ENCODE data around the gene ZNF117. TPM values are rescaled to one million over a fixed set of nuclear protein-coding genes. Genes with fewer than 3 reads are reported as not detected.

ZNF117 gene
- total and polyA plus RNA-seq, 2 of the 8 experiments (the other 6 are each of a cell fraction or from before 2014, with no cell fraction given) = 2.9 to 13.0 TPM

- TF ChIP-seq, protein P1, sequence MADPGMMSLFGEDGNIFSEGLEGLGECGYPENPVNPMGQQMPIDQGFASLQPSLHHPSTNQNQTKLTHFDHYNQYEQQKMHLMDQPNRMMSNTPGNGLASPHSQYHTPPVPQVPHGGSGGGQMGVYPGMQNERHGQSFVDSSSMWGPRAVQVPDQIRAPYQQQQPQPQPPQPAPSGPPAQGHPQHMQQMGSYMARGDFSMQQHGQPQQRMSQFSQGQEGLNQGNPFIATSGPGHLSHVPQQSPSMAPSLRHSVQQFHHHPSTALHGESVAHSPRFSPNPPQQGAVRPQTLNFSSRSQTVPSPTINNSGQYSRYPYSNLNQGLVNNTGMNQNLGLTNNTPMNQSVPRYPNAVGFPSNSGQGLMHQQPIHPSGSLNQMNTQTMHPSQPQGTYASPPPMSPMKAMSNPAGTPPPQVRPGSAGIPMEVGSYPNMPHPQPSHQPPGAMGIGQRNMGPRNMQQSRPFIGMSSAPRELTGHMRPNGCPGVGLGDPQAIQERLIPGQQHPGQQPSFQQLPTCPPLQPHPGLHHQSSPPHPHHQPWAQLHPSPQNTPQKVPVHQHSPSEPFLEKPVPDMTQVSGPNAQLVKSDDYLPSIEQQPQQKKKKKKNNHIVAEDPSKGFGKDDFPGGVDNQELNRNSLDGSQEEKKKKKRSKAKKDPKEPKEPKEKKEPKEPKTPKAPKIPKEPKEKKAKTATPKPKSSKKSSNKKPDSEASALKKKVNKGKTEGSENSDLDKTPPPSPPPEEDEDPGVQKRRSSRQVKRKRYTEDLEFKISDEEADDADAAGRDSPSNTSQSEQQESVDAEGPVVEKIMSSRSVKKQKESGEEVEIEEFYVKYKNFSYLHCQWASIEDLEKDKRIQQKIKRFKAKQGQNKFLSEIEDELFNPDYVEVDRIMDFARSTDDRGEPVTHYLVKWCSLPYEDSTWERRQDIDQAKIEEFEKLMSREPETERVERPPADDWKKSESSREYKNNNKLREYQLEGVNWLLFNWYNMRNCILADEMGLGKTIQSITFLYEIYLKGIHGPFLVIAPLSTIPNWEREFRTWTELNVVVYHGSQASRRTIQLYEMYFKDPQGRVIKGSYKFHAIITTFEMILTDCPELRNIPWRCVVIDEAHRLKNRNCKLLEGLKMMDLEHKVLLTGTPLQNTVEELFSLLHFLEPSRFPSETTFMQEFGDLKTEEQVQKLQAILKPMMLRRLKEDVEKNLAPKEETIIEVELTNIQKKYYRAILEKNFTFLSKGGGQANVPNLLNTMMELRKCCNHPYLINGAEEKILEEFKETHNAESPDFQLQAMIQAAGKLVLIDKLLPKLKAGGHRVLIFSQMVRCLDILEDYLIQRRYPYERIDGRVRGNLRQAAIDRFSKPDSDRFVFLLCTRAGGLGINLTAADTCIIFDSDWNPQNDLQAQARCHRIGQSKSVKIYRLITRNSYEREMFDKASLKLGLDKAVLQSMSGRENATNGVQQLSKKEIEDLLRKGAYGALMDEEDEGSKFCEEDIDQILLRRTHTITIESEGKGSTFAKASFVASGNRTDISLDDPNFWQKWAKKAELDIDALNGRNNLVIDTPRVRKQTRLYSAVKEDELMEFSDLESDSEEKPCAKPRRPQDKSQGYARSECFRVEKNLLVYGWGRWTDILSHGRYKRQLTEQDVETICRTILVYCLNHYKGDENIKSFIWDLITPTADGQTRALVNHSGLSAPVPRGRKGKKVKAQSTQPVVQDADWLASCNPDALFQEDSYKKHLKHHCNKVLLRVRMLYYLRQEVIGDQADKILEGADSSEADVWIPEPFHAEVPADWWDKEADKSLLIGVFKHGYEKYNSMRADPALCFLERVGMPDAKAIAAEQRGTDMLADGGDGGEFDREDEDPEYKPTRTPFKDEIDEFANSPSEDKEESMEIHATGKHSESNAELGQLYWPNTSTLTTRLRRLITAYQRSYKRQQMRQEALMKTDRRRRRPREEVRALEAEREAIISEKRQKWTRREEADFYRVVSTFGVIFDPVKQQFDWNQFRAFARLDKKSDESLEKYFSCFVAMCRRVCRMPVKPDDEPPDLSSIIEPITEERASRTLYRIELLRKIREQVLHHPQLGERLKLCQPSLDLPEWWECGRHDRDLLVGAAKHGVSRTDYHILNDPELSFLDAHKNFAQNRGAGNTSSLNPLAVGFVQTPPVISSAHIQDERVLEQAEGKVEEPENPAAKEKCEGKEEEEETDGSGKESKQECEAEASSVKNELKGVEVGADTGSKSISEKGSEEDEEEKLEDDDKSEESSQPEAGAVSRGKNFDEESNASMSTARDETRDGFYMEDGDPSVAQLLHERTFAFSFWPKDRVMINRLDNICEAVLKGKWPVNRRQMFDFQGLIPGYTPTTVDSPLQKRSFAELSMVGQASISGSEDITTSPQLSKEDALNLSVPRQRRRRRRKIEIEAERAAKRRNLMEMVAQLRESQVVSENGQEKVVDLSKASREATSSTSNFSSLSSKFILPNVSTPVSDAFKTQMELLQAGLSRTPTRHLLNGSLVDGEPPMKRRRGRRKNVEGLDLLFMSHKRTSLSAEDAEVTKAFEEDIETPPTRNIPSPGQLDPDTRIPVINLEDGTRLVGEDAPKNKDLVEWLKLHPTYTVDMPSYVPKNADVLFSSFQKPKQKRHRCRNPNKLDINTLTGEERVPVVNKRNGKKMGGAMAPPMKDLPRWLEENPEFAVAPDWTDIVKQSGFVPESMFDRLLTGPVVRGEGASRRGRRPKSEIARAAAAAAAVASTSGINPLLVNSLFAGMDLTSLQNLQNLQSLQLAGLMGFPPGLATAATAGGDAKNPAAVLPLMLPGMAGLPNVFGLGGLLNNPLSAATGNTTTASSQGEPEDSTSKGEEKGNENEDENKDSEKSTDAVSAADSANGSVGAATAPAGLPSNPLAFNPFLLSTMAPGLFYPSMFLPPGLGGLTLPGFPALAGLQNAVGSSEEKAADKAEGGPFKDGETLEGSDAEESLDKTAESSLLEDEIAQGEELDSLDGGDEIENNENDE (IDR thresholded peaks at IDR 0.05; ENCODE audit: insufficient replicate concordance, low read length) = no peak
- no peak for TF ChIP-seq JUN (IDR thresholded peaks at IDR 0.05; ENCODE audit: low read depth, low read length)
- no peak for TF ChIP-seq FOSL1 (IDR thresholded peaks at IDR 0.05; ENCODE audit: insufficient read depth, low read depth, low read length)
- no peak for TF ChIP-seq ATF3 (IDR thresholded peaks at IDR 0.05; ENCODE audit: insufficient read depth, low read depth, low read length)
- TF ChIP-seq RNF2 (IDR thresholded peaks at IDR 0.05; ENCODE audit: borderline replicate concordance, low read depth, low read length, missing control alignments, poor library complexity, severe bottlenecking) = no peak
- no peak for TF ChIP-seq RFX5 (IDR thresholded peaks at IDR 0.05; ENCODE audit: borderline replicate concordance, low read depth, low read length)
- TF ChIP-seq TAF7 (optimal IDR thresholded peaks at IDR 0.05; ENCODE audit: borderline replicate concordance, low read depth, low read length) = no peak
Observed at GRCh38 chr7:64934478-64934877, 56.4 kb downstream of the ZNF117 start (continued).
